Measurements from ENCODE around the gene SMC2.
A peak's percentile ranks its signal among the peaks of the same experiment; 100 is the strongest.

SMC2 gene

DNA sequence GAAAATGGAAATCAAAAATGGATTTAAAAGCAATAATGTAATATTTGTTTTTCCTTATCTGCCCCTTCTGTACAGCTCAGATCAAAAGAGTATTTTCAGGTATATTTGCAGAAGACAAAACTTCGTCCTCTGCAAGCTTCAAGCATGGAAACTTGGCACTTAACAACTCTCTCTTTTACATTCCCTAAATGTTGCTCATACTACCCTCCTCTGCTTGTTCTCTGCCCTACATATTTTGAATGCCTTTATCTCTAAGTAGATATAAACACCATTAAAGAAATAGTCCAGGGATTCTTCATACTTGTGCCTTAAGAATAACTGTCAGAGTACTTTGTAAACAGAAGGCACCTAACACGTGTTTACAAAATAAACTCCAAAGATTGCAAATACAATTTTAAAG, 19.2 kb upstream of the SMC2 start:
- TF ChIP-seq, protein P1, sequence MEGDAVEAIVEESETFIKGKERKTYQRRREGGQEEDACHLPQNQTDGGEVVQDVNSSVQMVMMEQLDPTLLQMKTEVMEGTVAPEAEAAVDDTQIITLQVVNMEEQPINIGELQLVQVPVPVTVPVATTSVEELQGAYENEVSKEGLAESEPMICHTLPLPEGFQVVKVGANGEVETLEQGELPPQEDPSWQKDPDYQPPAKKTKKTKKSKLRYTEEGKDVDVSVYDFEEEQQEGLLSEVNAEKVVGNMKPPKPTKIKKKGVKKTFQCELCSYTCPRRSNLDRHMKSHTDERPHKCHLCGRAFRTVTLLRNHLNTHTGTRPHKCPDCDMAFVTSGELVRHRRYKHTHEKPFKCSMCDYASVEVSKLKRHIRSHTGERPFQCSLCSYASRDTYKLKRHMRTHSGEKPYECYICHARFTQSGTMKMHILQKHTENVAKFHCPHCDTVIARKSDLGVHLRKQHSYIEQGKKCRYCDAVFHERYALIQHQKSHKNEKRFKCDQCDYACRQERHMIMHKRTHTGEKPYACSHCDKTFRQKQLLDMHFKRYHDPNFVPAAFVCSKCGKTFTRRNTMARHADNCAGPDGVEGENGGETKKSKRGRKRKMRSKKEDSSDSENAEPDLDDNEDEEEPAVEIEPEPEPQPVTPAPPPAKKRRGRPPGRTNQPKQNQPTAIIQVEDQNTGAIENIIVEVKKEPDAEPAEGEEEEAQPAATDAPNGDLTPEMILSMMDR (IDR thresholded peaks at IDR 0.05; ENCODE audit: low read depth, low read length), result no peak
- peak; percentile 78 for DNase-seq (ENCODE audit: low read depth, low spot score)
- H3K4me3 ChIP-seq (ENCODE audit: low read depth, low read length), result no peak overlapping the region
- in situ Hi-C loops (cut with HindIII; ENCODE audit: low sequenced_read_pairs), result no loop called here

DNA sequence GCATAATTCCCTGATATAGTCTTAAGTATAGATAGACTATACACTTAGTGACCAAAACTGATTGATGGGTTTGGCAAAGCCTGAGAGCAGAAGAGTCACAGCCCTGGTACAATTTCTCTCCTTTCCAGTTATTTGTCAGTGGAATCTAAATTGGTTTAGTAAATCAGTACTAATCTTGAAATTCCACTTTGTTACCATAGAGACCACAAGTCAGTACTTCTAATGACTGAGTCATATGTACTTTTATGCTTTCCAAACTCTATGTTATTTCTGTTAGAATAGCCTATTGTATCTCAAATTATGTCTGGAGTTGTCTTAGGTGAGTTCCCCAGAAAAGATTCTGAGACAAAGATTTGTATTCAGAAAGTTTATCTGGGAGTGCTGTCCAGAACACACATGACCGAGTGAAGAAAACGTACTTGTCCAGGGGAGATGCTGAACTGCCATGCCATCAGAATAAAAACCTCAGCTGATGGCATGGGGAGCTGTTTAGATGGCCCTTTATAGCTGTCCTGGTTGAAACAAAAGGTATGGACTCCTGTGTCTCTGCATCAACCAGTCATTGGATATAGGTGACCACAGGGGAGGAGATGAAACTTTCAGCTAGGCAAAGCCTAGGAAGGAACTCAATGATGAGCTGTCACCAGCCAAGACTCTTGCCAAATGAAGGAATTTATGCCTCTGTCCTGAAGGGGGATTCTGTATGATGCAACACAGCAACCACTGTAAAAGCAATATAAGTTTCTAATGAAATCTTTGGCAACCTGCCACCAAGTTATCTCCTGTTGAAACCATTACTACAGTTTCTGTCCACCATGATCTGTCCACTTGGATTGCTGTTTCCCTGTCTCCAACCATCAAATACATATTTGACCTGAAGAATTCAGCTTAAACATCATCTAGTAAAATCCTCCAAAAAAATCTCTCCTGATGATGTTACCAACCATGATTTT, 18.0 kb upstream of the SMC2 start:
- TF ChIP-seq, protein P1 (IDR thresholded peaks at IDR 0.05; ENCODE audit: low read depth, low read length), result peak; percentile 3
- in situ Hi-C loops (cut with HindIII; ENCODE audit: low sequenced_read_pairs), result no loop called here
- peak; percentile 72 for DNase-seq (ENCODE audit: low read depth, low spot score)
- H3K4me3 ChIP-seq (ENCODE audit: low read depth, low read length), result no peak overlapping the region

DNA sequence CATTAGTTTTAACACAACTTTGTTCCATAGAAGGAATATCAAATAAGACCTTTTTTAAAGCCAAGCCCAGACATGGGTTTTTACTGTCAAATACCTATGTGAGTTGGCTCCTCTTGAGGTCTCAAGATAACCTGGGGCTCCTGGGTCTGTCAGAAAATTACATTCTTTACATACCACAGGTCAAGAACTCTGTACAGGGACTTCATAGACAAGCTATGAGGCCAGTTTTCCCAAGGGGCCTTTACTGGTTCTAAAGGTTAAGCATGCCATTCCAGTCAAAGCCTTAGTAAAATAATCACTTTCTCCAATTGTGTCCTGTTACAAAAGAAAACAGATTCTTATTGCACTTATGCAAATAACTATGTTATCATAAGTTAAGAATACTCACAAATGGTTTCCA, 15.5 kb upstream of the SMC2 start:
- no peak for DNase-seq (ENCODE audit: low read depth, low spot score)
- in situ Hi-C loops (cut with HindIII; ENCODE audit: low sequenced_read_pairs), result no loop called here
- H3K4me3 ChIP-seq (ENCODE audit: low read depth, low read length), result no peak overlapping the region
- TF ChIP-seq, protein P1 (IDR thresholded peaks at IDR 0.05; ENCODE audit: low read depth, low read length), result no peak

DNA sequence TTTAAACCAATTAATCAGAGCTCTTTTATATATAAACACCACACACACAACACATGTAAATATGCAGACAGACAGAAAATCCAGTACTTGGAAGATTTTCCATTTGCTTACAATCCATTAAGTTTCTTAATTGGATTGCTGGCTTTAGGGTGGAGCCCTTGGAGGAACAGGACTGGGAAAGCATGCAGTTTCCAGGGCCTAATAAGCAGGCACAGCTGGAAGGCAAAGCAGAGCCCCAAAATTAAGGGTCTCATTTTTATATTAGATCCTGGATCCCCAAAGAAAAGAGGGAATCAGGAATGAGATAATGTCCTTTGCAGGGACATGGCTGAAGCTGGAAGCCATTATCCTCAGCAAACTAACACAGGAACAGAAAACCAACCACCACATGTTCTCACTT, 13.1 kb upstream of the SMC2 start:
- DNase-seq (ENCODE audit: low read depth, low spot score), result no peak
- no peak overlapping the region for H3K4me3 ChIP-seq (ENCODE audit: low read depth, low read length)
- TF ChIP-seq, protein P1 (IDR thresholded peaks at IDR 0.05; ENCODE audit: low read depth, low read length), result no peak
- in situ Hi-C loops (cut with HindIII; ENCODE audit: low sequenced_read_pairs), result no loop called here

DNA sequence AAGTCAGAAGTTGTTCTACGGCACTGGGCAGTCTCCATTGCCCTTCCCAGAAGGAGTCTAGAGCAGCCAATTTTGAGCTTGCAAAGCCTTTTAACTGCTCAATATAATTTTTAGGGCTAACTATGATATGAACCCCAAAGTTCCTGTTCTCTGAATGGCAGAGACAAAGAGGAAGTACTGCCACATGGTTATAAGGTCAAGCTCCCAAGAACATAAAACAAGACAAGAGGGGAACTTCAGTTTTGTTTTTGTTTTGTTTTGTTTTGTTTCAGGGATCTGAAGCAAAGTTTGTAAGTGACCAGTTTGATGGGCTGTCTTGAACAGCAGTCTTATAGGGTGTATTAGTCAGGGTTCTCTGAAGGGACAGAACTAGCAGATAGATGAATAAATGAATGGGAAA, 11.9 kb upstream of the SMC2 start:
- TF ChIP-seq, protein P1 (IDR thresholded peaks at IDR 0.05; ENCODE audit: low read depth, low read length), result no peak
- no peak overlapping the region for H3K4me3 ChIP-seq (ENCODE audit: low read depth, low read length)
- DNase-seq (ENCODE audit: low read depth, low spot score), result no peak
- in situ Hi-C loops (cut with HindIII; ENCODE audit: low sequenced_read_pairs), result no loop called here

DNA sequence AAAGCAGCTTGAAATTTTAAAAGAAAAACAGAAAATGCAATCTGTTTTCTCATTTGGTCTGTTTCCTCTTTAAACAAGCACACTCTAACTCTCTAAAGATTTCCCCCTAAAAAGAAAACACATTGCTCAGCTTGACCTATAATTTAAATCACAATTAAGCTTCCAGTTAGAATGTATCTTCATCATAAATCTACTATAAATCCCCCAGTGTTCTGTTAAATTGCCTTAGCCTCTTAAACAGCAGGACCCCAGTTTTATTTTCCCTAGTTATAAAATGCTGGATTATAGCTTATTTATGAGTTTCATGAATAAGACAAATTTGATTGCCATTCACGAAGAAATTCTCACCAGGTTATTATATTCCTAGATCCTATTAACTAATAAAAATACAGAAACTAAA, 8.6 kb upstream of the SMC2 start:
- TF ChIP-seq, protein P1 (IDR thresholded peaks at IDR 0.05; ENCODE audit: low read depth, low read length), result no peak

More for the DNA sequence above, 8.6 kb upstream of the SMC2 start:
- no peak overlapping the region for H3K4me3 ChIP-seq (ENCODE audit: low read depth, low read length)
- no peak for DNase-seq (ENCODE audit: low read depth, low spot score)
- in situ Hi-C loops (cut with HindIII; ENCODE audit: low sequenced_read_pairs), result no loop called here
